Tibial artery (tissue), 4 donors: ENCODE data around the gene CACNA1C.

Experiments used
- DNase-seq, 2 donors: peaks; one replicate each; pipeline ENCODE4 v3.0.0-alpha.2; 2019
- H3K27ac ChIP-seq, 2 donors: fragments of 200-600 bp; sonication (generic) in 1 of 2; 1 replicate in 1 of 2; 2 replicates in 1 of 2; pipeline ENCODE4 v1.5.1; 2018 to 2019; ENCODE audit warnings: mild to moderate bottlenecking in 1 of 2
- H3K27me3 ChIP-seq, 2 donors: fragments of 200-600 bp; sonication (generic) in 1 of 2; one replicate each; pipeline versions ENCODE4 v1.5.1 to v1.6.0; 2016 to 2019
- H3K36me3 ChIP-seq, 3 donors: fragments of 200-600 bp; sonication (generic) in 2 of 3; one replicate each; pipeline ENCODE4 v1.5.1; 2016 to 2019; ENCODE audit warnings: mild to moderate bottlenecking in 2 of 3
- H3K4me1 ChIP-seq, 4 donors: fragments of 200-600 bp; sonication (generic) in 2 of 4; 1 replicate in 3 of 4; 2 replicates in 1 of 4; pipeline ENCODE4 v1.5.1; 2016 to 2019
- H3K4me3 ChIP-seq, 2 donors: fragments of 200-600 bp; sonication (generic) in 1 of 2; 1 replicate in 1 of 2; 2 replicates in 1 of 2; pipeline ENCODE4 v1.5.1; 2018 to 2019; ENCODE audit warnings: mild to moderate bottlenecking in 2 of 2
- H3K9me3 ChIP-seq, 3 donors: fragments of 200-600 bp; sonication (generic) in 1 of 3; one replicate each; pipeline ENCODE4 v1.5.1; 2016 to 2019
- intact Hi-C: fragments of 100-400 bp; cut with DNase I; formaldehyde crosslinking; loops from one replicate; pipeline ENCODE4 v1.15.0; 2023; ENCODE audit warnings: low total_unique reads
- TF ChIP-seq, protein P1 (sequence below), 2 experiments: fragments of 200-600 bp in 1 of 2; fragments of 450-650 bp in 1 of 2; IDR thresholded peaks; one replicate each; pipeline ENCODE4 v1.5.1; 2017 to 2019; ENCODE audit warnings: antibody characterized with exemption in 2 of 2, mild to moderate bottlenecking in 1 of 2, moderate library complexity in 1 of 2

Gene CACNA1C

GRCh38 chr12:2160043-2160442 lies 107.3 kb downstream of the CACNA1C start:
- no peaks in the 10 kb centered on the region for H3K9me3 ChIP-seq
- intact Hi-C loops = loop anchor here (10.0 kb wide), 1 partner anchor 105 kb away; the partner anchor contains the start of gene CACNA1C
- no peak for DNase-seq
- H3K27me3 ChIP-seq = no peaks in the 10 kb centered on the region
- TF ChIP-seq, protein P1, sequence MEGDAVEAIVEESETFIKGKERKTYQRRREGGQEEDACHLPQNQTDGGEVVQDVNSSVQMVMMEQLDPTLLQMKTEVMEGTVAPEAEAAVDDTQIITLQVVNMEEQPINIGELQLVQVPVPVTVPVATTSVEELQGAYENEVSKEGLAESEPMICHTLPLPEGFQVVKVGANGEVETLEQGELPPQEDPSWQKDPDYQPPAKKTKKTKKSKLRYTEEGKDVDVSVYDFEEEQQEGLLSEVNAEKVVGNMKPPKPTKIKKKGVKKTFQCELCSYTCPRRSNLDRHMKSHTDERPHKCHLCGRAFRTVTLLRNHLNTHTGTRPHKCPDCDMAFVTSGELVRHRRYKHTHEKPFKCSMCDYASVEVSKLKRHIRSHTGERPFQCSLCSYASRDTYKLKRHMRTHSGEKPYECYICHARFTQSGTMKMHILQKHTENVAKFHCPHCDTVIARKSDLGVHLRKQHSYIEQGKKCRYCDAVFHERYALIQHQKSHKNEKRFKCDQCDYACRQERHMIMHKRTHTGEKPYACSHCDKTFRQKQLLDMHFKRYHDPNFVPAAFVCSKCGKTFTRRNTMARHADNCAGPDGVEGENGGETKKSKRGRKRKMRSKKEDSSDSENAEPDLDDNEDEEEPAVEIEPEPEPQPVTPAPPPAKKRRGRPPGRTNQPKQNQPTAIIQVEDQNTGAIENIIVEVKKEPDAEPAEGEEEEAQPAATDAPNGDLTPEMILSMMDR (IDR thresholded peaks at IDR 0.05) = no peak
- no peaks in the 10 kb centered on the region for H3K36me3 ChIP-seq
- H3K27ac ChIP-seq = peak overlapping the region; percentile 84 to 85
- H3K4me1 ChIP-seq = peaks cover 5 to 65% (median 50%) of the 10 kb centered on the region in 4 donors
- no peak overlapping the region for H3K4me3 ChIP-seq

DNA sequence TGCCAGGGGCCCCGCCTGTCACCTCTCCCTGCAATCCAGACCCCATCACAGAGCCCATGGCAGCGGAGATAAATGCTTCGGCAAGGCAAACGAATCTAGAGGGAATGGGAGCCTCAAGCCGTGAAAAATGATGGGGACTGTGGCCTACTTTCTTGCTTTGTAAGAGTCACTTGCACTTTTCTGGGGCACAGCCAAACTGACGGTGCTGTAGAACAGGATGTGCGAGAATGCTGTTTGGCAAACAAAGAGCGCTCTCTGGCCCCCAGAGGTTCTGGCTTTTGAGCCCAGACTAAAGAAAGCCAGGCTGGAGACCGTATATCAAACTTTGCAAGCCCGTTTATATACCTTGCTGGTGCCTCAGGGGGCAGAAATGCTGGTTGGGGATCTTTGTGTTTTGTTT lies 108.7 kb downstream of the CACNA1C start:
- intact Hi-C loops = loop anchor here (10.0 kb wide), 1 partner anchor 107 kb away; the partner anchor contains the start of gene CACNA1C
- H3K27ac ChIP-seq = peak overlapping the region; percentile 84 to 85
- H3K36me3 ChIP-seq = no peaks in the 10 kb centered on the region
- peak; percentile 92 to 93 for DNase-seq
- no peaks in the 10 kb centered on the region for H3K27me3 ChIP-seq
- H3K4me3 ChIP-seq = no peak overlapping the region
- no peaks in the 10 kb centered on the region for H3K9me3 ChIP-seq
- TF ChIP-seq, protein P1 (IDR thresholded peaks at IDR 0.05) = no peak
- H3K4me1 ChIP-seq = peaks cover 5 to 69% (median 53%) of the 10 kb centered on the region in 4 donors

GRCh38 chr12:2163177-2163941 lies 110.6 kb downstream of the CACNA1C start:
- Histone ChIP-seq H3K27ac (peak overlapping the region; percentile 84 to 85), H3K4me3 (peak overlapping the region in 1 of 2 donors; percentile 4), H3K9me3 (peaks cover 0 to 16% (median 0%) of the 10 kb centered on the region in 3 donors), H3K36me3 (peaks cover 0 to 13% (median 0%) of the 10 kb centered on the region in 3 donors), H3K4me1 (peaks cover 5 to 69% (median 53%) of the 10 kb centered on the region in 4 donors), H3K27me3 (no peaks in the 10 kb centered on the region)
- intact Hi-C loops = loop anchor here (10.0 kb wide), 1 partner anchor 109 kb away; the partner anchor contains the start of gene CACNA1C
- DNase-seq = peak; percentile 91 to 97
- TF ChIP-seq, protein P1 (IDR thresholded peaks at IDR 0.05) = no peak

GRCh38 chr12:2165021-2165420 lies 112.2 kb downstream of the CACNA1C start:
- DNase-seq = no peak
- Histone ChIP-seq H3K9me3 (peaks cover 0 to 16% (median 0%) of the 10 kb centered on the region in 3 donors), H3K27ac (peak overlapping the region; percentile 84 to 85), H3K36me3 (peaks cover 0 to 13% (median 0%) of the 10 kb centered on the region in 3 donors), H3K4me1 (peaks cover 11 to 78% (median 58%) of the 10 kb centered on the region in 4 donors), H3K4me3 (no peak overlapping the region), H3K27me3 (no peaks in the 10 kb centered on the region)
- TF ChIP-seq, protein P1 (IDR thresholded peaks at IDR 0.05) = no peak
- intact Hi-C loops = loop anchor here (10.0 kb wide), 1 partner anchor 110 kb away; the partner anchor contains the start of gene CACNA1C

DNA sequence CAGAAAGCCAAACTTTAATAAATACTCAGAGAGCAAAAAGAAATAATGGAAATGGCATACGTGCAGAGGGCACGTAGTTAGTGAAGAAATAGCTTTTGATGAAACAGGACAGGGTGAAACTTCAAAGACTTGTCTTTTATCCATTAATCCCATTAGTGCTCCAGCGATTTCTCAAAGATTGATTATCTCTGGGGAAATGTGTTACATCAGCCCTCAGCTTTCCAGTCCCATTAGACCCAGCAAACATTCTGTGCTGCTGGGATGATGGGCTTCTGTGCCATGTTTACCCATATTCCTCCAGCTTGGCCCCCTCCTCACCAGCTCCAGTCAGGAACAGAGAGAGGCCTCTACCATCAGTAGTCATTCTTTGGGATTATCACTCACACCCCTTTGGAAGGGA lies 113.1 kb downstream of the CACNA1C start:
- Histone ChIP-seq H3K27me3 (no peaks in the 10 kb centered on the region), H3K4me1 (peaks cover 11 to 78% (median 59%) of the 10 kb centered on the region in 4 donors), H3K4me3 (no peak overlapping the region), H3K9me3 (peaks cover 0 to 16% (median 0%) of the 10 kb centered on the region in 3 donors), H3K36me3 (peaks cover 0 to 13% (median 0%) of the 10 kb centered on the region in 3 donors), H3K27ac (peak overlapping the region; percentile 84 to 85)
- DNase-seq = no peak
- TF ChIP-seq, protein P1 (IDR thresholded peaks at IDR 0.05) = no peak
- intact Hi-C loops = loop anchor here (10.0 kb wide), 1 partner anchor 111 kb away; the partner anchor contains the start of gene CACNA1C
